BLaER1 (cell line): ENCODE measurements around the gene RBSN.

ENCODE experiments used
- H3K27ac ChIP-seq: shearing (Covaris generic); formaldehyde crosslinking; 2 replicates; pipeline ENCODE4 v1.8.1; 2022
- H3K27me3 ChIP-seq: shearing (Covaris generic); formaldehyde crosslinking; 2 replicates; pipeline ENCODE4 v1.8.1; 2022
- H3K36me3 ChIP-seq: shearing (Covaris generic); formaldehyde crosslinking; 2 replicates; pipeline ENCODE4 v1.8.1; 2022
- H3K4me1 ChIP-seq: shearing (Covaris generic); formaldehyde crosslinking; 2 replicates; pipeline ENCODE4 v1.8.1; 2022
- H3K4me2 ChIP-seq: shearing (Covaris generic); formaldehyde crosslinking; 2 replicates; pipeline ENCODE4 v1.8.1; 2022
- H3K4me3 ChIP-seq: shearing (Covaris generic); formaldehyde crosslinking; 2 replicates; pipeline ENCODE4 v1.8.1; 2022
- H3K9ac ChIP-seq: shearing (Covaris generic); formaldehyde crosslinking; 2 replicates; pipeline ENCODE4 v1.8.1; 2022
- H3K9me3 ChIP-seq: shearing (Covaris generic); formaldehyde crosslinking; 2 replicates; pipeline ENCODE4 v1.8.1; 2022
- H4K20me1 ChIP-seq: shearing (Covaris generic); formaldehyde crosslinking; 2 replicates; pipeline ENCODE4 v1.8.1; 2022
- Cebpa-rat ChIP-seq: shearing (Covaris generic); IDR thresholded peaks from 2 replicates; pipeline ENCODE4 v1.8.1; 2022

The RBSN gene

DNA sequence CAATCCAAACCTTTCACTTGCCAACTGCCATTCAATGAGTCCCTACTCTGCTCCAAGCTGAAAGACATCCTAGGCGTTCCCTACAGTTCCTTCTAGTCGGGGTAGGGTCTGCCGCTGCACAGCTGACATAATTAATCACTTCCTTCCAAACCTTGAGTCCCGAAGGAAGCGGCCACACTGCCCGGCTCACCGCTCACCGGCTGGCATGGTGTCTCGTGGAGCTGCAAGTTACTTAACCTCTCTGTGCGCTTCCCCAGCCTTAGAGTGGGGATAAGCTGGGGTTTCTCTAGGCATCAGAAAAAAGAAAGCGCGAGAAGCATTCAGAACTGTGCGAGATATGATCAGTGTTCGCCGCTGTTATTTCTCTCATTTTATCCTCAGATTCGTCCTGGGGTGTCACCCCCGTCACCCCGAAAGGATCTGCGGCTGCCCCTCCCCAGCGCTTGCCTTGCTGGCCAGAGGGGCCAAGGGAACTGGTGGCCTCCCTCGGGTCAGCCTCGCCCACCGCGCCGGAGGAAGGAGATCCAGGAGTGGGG is 34.6 kb downstream of the RBSN start:
- peak overlapping the region; percentile 92 for H3K4me2 ChIP-seq

DNA sequence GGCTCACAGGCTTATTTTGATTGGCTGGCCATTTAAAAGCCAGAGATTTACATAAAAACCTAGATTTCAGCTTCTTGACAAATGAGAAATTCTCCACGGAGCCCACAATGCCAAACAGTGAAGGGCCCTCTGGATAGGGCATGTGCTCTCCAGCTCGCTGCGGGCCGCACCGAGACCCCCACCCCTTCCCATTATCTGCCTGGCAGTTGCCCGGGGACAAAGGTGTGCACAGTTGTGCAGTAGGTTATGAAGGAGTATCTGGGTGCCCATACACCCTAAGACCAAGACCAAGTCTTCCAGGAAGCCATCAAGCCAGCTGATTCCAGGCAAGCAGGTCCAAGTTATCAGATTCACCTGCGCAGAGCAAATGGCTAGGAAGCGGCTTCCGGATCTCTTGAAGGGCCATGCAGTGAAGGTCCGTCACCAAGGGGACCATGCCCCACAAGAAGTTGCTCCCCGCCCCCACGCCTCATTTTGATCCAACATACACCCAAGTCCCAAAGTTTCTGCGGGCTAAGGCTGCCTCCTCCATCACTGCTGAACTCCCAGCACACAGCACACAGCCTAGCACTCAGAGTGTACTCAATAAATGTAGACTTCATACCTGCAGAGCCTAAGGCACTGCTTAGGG is 35.2 kb downstream of the RBSN start:
- peaks cover 14% of the 10 kb centered on the region for H3K4me1 ChIP-seq
- no peak for TF ChIP-seq Cebpa-rat
- H3K4me2 ChIP-seq, result peak overlapping the region; percentile 92
- peaks cover 38% of the 10 kb centered on the region for H4K20me1 ChIP-seq
- peak overlapping the region; percentile 95 for H3K9ac ChIP-seq
- peak overlapping the region; percentile 93 for H3K27ac ChIP-seq
- no peaks in the 10 kb centered on the region for H3K9me3 ChIP-seq
- H3K4me3 ChIP-seq, result peak overlapping the region; percentile 89
- no peaks in the 10 kb centered on the region for H3K27me3 ChIP-seq
- H3K36me3 ChIP-seq, result peaks cover 26% of the 10 kb centered on the region

More for the DNA sequence above, 34.6 kb downstream of the RBSN start:
- Histone ChIP-seq H3K27ac (peak overlapping the region; percentile 93), H3K27me3 (no peaks in the 10 kb centered on the region), H3K9ac (peak overlapping the region; percentile 95), H4K20me1 (peaks cover 32% of the 10 kb centered on the region), H3K4me3 (peak overlapping the region; percentile 89), H3K9me3 (no peaks in the 10 kb centered on the region), H3K36me3 (peaks cover 20% of the 10 kb centered on the region), H3K4me1 (peaks cover 14% of the 10 kb centered on the region)
- TF ChIP-seq Cebpa-rat, result no peak

DNA sequence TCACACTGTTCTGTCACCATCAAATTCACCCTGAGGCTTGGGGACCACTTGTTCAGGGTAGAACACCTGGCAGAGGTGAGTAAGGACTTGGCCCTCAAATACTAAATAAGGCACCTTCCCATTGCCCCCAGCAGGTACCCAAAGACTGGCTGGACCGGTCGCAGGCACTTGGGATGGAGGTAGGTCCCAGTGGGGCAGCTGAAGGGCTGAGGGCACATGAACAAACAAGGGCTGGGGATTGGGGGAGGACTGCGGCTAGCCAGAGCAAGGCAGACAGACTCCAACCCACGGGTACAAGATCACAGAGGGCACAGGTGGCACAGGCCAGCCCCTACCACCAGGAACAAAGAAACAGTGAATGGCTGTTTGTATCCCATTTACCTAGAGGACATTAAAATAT is 35.7 kb downstream of the RBSN start:
- Histone ChIP-seq H3K27me3 (no peaks in the 10 kb centered on the region), H3K4me1 (peaks cover 14% of the 10 kb centered on the region), H3K27ac (no peak overlapping the region), H3K36me3 (peaks cover 32% of the 10 kb centered on the region), H3K9me3 (no peaks in the 10 kb centered on the region), H4K20me1 (peaks cover 43% of the 10 kb centered on the region), H3K9ac (peak overlapping the region; percentile 95; the same call in 1 of the 2 replicates), H3K4me2 (peak overlapping the region; percentile 92), H3K4me3 (peak overlapping the region; percentile 89)
- TF ChIP-seq Cebpa-rat, result no peak

DNA sequence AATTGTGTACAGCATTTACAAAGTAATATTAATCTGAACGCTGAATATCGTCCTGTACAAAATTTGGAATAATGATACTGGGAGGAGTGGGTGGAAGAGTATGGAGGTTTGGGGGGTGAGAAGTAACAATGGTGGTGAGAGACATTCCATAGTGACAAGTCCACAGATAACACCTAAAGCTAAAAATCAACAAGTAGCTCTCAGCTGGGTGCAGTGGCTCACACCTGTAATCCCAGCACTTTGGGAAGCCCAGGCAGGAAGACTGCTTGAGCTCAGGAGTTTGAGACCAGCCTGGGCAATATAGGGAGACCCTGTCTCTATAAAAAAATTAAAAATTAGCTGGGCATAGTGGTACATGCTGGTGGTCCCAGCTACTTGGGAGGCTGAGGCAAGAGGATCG is 38.9 kb downstream of the RBSN start:
- no peak overlapping the region for H3K27ac ChIP-seq
- no peaks in the 10 kb centered on the region for H3K27me3 ChIP-seq
- H3K36me3 ChIP-seq, result peaks cover 54% of the 10 kb centered on the region
- TF ChIP-seq Cebpa-rat, result no peak
- H3K4me1 ChIP-seq, result peaks cover 40% of the 10 kb centered on the region
- no peak overlapping the region for H3K9ac ChIP-seq
- no peak overlapping the region for H3K4me3 ChIP-seq
- peaks cover 75% of the 10 kb centered on the region for H4K20me1 ChIP-seq
- H3K4me2 ChIP-seq, result no peak overlapping the region
- no peaks in the 10 kb centered on the region for H3K9me3 ChIP-seq

DNA sequence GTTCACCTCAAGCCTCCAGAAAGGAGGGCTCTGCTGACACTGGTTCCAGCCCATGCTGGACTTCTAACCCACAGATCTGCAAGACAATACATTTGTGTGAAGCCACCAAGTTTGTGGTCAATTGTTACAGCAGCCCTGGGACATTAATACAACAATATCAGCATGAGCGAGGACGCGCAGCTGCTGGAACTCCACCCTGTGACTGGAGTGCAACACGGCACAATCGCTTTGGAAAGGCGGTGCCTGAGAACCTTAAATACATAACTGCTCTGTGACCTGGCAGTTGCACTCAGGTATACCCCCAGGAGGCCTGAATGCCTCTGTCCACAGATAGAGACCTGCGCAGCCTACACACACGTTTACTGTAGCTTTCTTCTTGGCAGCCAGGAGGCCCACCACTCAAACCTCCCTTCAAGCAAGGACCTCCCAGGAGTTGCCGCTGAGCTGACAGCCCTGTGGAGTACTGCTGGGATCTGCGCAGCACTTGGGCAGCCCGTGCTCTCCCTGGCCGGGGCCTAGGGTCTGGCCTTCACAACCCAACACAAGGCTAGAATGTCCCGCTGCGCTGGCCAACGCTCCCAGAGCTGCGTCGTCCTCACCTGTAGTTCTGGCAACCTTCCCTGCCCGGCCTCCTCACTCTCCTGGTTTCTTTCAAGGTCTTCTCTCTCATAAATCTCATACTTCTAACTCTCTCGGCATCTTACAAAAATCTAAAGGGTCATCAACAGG is 42.1 kb downstream of the RBSN start:
- Histone ChIP-seq H3K4me3 (no peak overlapping the region), H4K20me1 (peaks cover 93% of the 10 kb centered on the region), H3K27me3 (no peaks in the 10 kb centered on the region), H3K36me3 (peaks cover 49% of the 10 kb centered on the region), H3K9me3 (no peaks in the 10 kb centered on the region), H3K4me2 (peak overlapping the region; percentile 54), H3K4me1 (peaks cover 58% of the 10 kb centered on the region), H3K9ac (no peak overlapping the region), H3K27ac (no peak overlapping the region; the same call in 1 of the 2 replicates)
- no peak for TF ChIP-seq Cebpa-rat

DNA sequence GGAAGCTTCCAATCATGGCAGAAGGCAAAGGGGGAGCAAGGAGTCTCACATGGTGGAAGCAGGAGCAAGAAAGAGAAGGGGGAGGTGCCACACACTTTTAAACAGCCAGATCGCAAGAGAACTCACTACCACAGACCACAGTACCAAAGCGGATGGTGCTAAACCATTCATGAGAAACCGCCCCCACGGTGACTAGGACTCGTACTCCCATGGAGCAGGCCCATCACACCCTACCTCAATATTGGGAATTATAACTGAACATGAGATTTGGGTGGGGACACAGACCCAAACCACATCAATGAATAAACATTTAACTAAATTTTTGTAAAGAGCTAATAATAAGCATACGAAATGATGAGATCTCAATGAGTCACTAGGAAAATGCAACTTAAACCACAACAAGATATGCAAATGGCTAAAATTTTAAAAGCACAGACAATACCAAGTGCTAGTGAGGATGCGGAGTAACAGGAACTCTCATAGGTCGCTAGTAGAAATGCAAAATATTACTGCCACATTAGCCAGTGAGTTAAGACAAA is 43.9 kb downstream of the RBSN start:
- Histone ChIP-seq H3K4me3 (no peak overlapping the region), H3K27me3 (no peaks in the 10 kb centered on the region), H3K9ac (no peak overlapping the region), H4K20me1 (peaks cover 99% of the 10 kb centered on the region), H3K27ac (no peak overlapping the region), H3K36me3 (peaks cover 64% of the 10 kb centered on the region), H3K4me1 (peaks cover 75% of the 10 kb centered on the region), H3K9me3 (no peaks in the 10 kb centered on the region), H3K4me2 (peak overlapping the region; percentile 48)
- TF ChIP-seq Cebpa-rat, result no peak

DNA sequence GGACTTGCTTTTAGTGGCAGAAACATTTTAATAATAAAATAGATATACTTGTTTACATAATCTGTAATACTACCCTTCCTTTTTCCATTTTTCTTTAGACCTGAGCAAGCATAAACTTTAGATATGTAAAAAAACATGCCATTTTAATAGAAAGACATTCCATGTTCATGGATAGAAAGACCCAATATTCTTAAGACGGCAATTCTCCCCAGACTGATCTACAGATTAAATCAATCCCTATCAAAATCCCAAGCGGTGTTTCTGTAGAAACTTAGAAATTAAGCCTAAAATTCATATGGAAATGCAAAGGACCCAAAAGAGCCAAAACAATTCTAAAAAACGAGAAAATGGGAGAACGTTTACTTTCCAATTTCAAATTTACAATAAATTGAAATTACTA is 45.4 kb downstream of the RBSN start:
- H3K27me3 ChIP-seq, result no peaks in the 10 kb centered on the region
- H3K9ac ChIP-seq, result peak overlapping the region; percentile 60; the same call in 1 of the 2 replicates
- peak overlapping the region; percentile 78; the same call in 1 of the 2 replicates for H3K27ac ChIP-seq
- H4K20me1 ChIP-seq, result peaks cover 97% of the 10 kb centered on the region
- no peak overlapping the region for H3K4me3 ChIP-seq
- TF ChIP-seq Cebpa-rat, result no peak
- peaks cover 64% of the 10 kb centered on the region for H3K36me3 ChIP-seq
- H3K4me2 ChIP-seq, result peak overlapping the region; percentile 89
- H3K4me1 ChIP-seq, result peaks cover 78% of the 10 kb centered on the region
- H3K9me3 ChIP-seq, result no peaks in the 10 kb centered on the region

DNA sequence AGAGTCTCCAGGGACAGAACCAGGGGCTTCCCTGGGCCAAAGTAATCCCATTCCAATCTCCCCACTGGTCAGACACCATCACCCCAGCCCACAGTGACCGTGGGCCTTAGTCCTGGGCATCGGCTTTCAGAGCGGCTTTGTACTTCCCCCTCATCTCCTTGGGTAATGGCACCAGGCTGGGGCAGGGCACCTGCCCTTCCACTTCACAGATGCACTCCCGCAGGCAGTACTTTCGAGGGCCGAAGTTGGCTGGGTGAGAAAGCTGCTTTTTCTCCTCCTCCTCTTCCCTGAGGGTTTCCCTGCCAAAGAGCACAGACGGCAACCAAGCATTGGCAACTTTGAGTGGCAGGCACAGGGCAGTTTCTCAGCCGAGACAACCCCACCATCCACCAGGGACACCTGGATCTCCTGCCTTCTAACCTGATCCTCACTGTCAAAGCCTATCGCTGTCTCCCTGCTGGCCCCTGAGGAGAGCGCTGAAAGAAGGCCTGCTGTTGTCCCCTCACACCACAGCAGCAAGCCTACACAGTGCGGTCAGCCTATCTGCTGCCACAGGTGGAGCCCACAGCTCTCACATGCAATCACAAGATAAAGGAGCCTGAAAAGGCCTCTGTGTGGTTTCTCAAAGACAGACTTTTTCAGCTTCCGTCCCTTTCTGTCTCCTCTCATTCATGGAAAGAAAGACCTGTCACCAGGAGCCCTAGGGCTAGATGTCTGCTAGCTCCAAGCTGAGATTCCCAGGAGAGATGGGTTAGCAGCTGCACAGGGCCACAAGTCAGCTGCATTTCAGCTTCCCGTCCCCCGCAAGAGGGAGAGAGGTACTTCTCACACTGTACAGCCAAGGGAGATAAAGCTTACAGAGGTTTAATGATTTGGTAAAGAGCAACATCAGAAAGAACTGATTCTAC is 46.4 kb downstream of the RBSN start:
- peaks cover 63% of the 10 kb centered on the region for H3K36me3 ChIP-seq
- peak overlapping the region; percentile 78 for H3K27ac ChIP-seq
- H3K4me2 ChIP-seq, result peak overlapping the region; percentile 89
- H3K9ac ChIP-seq, result peak overlapping the region; percentile 60
- TF ChIP-seq Cebpa-rat, result no peak
- no peaks in the 10 kb centered on the region for H3K27me3 ChIP-seq
- H4K20me1 ChIP-seq, result peaks cover 94% of the 10 kb centered on the region
- H3K4me3 ChIP-seq, result no peak overlapping the region; the same call in 1 of the 2 replicates
- no peaks in the 10 kb centered on the region for H3K9me3 ChIP-seq
- H3K4me1 ChIP-seq, result peaks cover 78% of the 10 kb centered on the region

DNA sequence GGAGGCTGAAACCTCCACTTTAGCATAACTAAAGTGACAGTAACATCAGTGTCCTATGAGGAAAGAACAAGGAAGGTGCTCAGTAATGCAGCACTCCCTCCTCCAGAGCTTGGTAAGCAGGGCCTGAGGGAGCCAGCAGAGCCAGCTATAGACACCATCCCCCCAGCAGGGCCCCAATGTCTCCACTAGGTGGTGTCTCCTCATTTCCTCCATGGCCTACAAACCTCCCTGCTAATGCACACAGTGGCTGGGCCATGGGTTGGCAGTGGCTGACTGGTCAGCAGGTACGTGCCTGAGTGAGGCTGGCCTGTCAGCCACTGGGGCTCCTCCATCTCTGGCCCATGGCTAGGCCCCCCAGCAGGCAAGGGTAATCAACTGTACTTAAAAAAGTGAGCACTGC is 47.4 kb downstream of the RBSN start:
- Histone ChIP-seq H3K27ac (peak overlapping the region; percentile 78), H3K4me3 (no peak overlapping the region), H3K9me3 (no peaks in the 10 kb centered on the region), H4K20me1 (peaks cover 94% of the 10 kb centered on the region), H3K4me1 (peaks cover 67% of the 10 kb centered on the region), H3K27me3 (no peaks in the 10 kb centered on the region), H3K4me2 (peak overlapping the region; percentile 89), H3K36me3 (peaks cover 63% of the 10 kb centered on the region), H3K9ac (peak overlapping the region; percentile 60; the same call in 1 of the 2 replicates)
- no peak for TF ChIP-seq Cebpa-rat
